ENCODE results near the gene OGFOD2. TPM values are rescaled to one million over a fixed set of nuclear protein-coding genes. Genes with fewer than 3 reads are reported as not detected.

The OGFOD2 gene
- total RNA-seq, 1 donor from 2014 or later: 24.1 TPM

DNA sequence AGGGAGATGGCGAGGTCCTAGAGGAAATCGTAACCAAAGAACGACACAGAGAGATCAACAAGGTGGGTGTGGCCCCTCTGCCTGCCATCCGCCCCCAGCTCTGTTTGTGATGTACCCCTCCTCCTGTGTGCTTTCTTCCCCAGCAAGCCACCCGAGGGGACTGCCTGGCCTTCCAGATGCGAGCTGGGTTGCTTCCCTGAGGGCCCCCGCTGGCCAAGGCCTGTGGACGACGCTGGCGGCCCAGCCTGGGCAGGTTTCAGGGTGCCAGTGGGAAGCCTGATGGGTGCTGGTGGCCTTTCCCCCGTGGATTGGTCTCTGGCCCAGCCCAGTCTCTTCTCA is 7.4 kb downstream of the OGFOD2 start:
- TF ChIP-seq, protein P1, sequence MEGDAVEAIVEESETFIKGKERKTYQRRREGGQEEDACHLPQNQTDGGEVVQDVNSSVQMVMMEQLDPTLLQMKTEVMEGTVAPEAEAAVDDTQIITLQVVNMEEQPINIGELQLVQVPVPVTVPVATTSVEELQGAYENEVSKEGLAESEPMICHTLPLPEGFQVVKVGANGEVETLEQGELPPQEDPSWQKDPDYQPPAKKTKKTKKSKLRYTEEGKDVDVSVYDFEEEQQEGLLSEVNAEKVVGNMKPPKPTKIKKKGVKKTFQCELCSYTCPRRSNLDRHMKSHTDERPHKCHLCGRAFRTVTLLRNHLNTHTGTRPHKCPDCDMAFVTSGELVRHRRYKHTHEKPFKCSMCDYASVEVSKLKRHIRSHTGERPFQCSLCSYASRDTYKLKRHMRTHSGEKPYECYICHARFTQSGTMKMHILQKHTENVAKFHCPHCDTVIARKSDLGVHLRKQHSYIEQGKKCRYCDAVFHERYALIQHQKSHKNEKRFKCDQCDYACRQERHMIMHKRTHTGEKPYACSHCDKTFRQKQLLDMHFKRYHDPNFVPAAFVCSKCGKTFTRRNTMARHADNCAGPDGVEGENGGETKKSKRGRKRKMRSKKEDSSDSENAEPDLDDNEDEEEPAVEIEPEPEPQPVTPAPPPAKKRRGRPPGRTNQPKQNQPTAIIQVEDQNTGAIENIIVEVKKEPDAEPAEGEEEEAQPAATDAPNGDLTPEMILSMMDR (conservative IDR thresholded peaks at IDR 0.05): no peak
- Mint-ChIP-seq H3K9me3 (no peaks in the 10 kb centered on the region), H3K36me3 (no peaks in the 10 kb centered on the region), H3K27me3 (no peaks in the 10 kb centered on the region), H3K4me1 (ENCODE audit: unreplicated experiment) (peaks cover 29% of the 10 kb centered on the region), H3K27ac (no peak overlapping the region), H3K4me3 (peak overlapping the region; percentile 90)
- DNase-seq (ENCODE audit: extremely low spot score, unreplicated experiment): no peak

DNA sequence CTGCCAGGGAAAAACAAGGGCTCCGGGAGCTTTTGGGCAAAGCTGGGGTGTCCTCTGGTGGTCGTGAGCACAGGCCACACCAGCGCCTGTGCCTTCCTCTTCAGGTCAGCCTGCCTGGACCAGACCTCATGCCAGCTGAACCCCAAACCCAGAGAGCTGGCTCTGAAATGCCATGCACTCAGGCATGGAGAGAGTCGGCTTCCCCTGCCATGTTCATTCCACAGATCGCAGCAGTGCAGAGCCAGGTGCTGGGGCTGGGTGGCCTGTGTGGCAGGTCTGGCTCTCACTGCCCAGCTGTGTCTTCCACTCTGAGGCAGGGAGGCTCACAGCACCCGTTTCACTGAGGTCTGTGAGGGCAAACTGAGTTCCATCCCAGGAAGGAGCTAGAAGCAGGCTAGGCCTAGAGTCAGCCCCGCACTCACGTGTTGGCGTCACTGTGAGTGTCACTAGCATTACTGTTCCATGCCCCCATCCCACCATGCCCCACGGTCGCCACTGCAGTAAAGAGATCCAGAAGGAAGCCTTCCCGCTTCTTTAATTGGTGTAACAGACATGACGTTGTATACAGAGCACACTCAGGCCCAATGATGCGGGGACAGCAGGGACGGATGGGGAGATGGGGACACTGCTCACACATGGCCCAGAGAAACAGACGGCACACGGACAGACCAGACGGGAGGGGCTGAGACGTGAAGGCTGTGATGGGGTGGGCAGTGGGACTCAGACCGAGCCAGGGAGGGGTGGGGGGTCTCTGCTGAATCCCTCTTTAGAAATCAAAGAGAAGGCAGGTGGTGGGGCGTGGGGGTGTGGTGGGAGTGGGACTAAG is 8.1 kb downstream of the OGFOD2 start:
- H3K36me3 Mint-ChIP-seq: no peaks in the 10 kb centered on the region
- peaks cover 29% of the 10 kb centered on the region for H3K4me1 Mint-ChIP-seq (ENCODE audit: unreplicated experiment)
- peak overlapping the region; percentile 70 for H3K4me3 Mint-ChIP-seq
- H3K9me3 Mint-ChIP-seq: no peaks in the 10 kb centered on the region
- no peak for DNase-seq (ENCODE audit: extremely low spot score, unreplicated experiment)
- H3K27me3 Mint-ChIP-seq: no peaks in the 10 kb centered on the region
- H3K27ac Mint-ChIP-seq: peak overlapping the region; percentile 72
- TF ChIP-seq, protein P1 (conservative IDR thresholded peaks at IDR 0.05): no peak

DNA sequence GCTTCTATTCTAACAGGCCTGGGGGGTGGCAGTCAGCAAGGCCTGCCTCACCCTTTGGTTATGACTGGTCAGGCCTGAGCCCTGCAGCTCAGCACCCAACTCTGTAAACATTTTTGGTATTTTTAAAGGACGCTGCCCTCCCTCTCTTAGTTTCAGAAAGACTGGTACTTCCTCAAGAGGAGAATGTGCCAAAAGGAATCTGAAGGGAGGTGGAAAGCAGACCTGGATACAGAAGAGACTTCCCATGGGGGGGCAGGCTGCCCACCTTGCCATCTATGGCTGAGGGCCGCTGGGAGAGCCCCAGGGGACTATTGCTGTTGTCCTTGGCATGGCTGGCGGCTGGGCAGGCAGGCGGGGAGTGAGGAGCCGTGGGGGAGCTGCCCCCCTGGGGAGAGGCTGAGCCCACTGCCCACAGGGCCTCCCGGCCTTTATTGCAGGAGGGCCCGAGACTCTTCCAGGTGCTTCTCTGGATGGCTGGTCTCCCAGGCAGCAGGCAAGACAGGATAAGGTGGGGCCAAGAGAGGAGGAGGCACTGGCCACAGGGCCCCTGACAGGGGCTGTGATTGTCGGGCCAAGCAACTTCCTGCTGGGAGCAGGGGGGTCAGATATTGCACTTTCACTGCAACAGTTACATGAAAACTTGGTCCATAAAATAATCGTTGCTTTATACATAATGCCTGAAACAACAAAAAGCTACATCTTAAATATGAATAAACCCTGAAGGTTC is 8.9 kb downstream of the OGFOD2 start:
- peak overlapping the region; percentile 50 for H3K27ac Mint-ChIP-seq
- H3K27me3 Mint-ChIP-seq: no peaks in the 10 kb centered on the region
- H3K36me3 Mint-ChIP-seq: no peaks in the 10 kb centered on the region
- no peaks in the 10 kb centered on the region for H3K9me3 Mint-ChIP-seq
- no peak for DNase-seq (ENCODE audit: extremely low spot score, unreplicated experiment)
- TF ChIP-seq, protein P1 (conservative IDR thresholded peaks at IDR 0.05): no peak
- H3K4me3 Mint-ChIP-seq: peak overlapping the region; percentile 70
- peaks cover 29% of the 10 kb centered on the region for H3K4me1 Mint-ChIP-seq (ENCODE audit: unreplicated experiment)

DNA sequence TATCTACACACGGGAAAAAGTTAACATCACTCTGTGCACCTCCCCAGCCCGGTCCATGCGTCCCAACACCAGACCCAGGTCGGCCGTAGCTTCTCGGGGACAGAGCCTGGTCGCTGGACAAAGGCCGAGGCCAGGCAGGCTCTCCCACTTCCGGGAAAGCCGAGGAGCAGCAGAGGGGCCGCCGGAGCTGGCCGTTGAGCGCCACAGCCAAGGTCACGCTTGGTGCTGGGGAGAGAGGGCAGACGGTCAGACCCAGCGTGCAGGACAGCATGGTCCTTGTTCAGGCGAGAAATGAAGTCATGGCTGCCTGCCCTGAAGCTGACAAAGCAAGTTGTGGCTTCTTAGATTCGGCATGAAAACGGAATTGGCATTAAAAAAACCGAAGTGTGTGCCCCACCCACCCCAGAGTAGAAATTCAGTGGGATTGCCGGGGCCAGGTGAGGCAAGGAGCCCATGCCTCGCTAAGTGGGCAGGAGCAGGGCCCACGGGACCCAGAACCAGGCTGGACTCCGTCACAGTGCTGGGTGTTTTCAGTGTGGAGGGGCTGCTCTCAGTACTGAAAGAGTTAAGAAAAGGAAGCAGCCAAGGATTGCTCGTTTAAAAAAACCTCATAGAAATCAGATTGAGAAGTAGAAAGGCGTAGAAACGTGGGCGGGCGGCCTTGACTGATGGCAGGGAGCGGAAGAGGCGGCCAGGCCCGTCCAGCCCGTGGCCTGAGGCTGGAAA is 9.7 kb downstream of the OGFOD2 start:
- Mint-ChIP-seq H3K9me3 (no peaks in the 10 kb centered on the region), H3K27ac (peak overlapping the region; percentile 50), H3K27me3 (no peaks in the 10 kb centered on the region), H3K4me3 (peak overlapping the region; percentile 70), H3K36me3 (no peaks in the 10 kb centered on the region), H3K4me1 (ENCODE audit: unreplicated experiment) (peaks cover 29% of the 10 kb centered on the region)
- no peak for DNase-seq (ENCODE audit: extremely low spot score, unreplicated experiment)
- TF ChIP-seq, protein P1 (conservative IDR thresholded peaks at IDR 0.05): no peak

DNA sequence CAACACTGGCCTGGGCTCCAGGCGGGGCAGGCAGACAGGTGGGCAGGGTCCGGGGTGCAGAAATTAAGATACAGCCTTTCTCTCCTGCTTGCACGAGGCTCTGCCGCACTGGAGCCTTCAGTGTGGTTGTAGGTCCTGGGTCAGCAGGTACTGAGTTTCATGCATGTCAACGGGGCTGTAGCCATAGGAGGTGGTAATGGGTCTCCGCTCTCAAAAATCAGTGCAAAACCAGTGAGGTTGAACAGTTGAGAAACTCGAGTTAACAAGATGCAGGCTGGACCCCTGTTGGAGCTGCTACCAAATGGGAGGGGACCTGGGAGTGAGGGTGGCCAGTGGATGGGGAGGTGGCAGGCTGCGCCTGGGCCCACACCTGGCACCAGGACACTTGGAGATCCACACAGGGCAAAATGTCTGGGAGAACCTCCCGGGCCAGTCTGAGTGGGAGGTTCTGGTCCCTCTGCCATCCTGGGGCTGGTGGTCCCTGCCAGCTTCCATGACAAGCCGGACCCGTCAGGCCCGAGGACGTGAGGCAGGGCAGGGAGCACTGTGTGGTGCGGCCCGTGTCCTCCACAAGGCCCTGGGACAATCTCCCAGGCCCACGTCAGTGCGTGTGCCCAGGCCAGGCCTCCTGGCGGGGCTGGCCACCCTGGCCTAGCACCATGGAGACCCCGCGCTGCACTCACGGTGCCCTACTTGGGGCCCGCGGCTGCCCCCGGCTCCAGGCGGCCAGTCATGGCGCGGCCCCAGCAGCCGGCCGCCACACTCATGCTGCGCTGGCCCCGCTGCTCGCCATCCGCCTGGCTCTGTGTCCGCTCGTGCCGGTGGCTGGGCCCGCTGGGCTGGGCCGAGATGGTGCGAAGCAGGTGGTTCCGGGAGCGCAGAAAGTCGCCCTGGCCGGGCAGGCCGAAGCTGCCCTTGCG is 10.6 kb downstream of the OGFOD2 start:
- Mint-ChIP-seq H3K4me1 (ENCODE audit: unreplicated experiment) (peaks cover 25% of the 10 kb centered on the region), H3K9me3 (no peaks in the 10 kb centered on the region), H3K27ac (no peak overlapping the region), H3K4me3 (no peak overlapping the region), H3K27me3 (no peaks in the 10 kb centered on the region), H3K36me3 (no peaks in the 10 kb centered on the region)
- no peak for DNase-seq (ENCODE audit: extremely low spot score, unreplicated experiment)
- TF ChIP-seq, protein P1 (conservative IDR thresholded peaks at IDR 0.05): no peak

Measured in type B pancreatic cell (in vitro differentiated cells).